IPS-NIHi11 (cell line): ENCODE data around the gene SLC16A11.
"Not testable (repeated sequence)": the region's sequence is repeated elsewhere in the genome, so short reads cannot be mapped to it uniquely, and the experiment has no call there.

Source experiments
- DNase-seq: peaks from one replicate; pipeline ENCODE4 v3.0.0; 2012; ENCODE audit warnings: mixed read lengths, low spot score

Gene SLC16A11, protein sequence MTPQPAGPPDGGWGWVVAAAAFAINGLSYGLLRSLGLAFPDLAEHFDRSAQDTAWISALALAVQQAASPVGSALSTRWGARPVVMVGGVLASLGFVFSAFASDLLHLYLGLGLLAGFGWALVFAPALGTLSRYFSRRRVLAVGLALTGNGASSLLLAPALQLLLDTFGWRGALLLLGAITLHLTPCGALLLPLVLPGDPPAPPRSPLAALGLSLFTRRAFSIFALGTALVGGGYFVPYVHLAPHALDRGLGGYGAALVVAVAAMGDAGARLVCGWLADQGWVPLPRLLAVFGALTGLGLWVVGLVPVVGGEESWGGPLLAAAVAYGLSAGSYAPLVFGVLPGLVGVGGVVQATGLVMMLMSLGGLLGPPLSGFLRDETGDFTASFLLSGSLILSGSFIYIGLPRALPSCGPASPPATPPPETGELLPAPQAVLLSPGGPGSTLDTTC

DNA sequence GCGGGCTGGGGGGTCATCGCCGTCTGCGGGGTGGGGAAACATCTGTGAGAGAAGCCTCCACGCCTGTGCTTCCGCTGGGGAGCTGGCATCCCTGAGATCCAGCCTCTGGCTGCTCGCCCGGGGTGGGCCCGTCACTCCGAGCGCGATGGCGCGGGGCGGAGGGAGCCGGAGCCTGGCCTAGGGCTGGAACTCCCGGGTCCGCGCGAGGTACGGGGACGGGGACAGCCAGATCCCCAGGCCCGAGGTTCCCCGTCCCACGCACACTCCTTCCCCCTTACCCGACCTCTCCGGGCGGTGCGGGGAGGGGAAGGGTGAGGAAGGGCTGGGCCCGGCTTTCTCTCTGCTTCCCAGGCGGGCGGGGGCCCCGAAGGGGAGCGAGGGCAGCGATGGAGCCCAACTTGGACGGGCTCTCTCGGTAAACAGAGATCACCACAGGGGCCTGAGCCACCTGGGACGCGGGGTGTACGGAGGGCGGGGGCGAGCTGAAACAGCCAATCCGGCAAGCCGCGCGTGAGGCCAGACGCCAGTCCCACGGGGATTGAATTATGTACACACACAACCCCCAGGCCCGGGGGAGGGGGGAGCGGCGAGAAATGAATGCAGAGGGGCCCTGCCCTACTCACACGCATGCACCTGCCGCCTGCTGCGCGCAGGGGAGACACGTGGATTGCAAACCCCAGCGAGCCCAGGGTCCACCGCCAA is at the start of gene SLC16A11:
Gene SLC16A11, minus strand, starts transcription at position 596 of the 702 bp plus-strand sequence. Its CDS starts 579 bp downstream, at position 17.
- peak; percentile 52 for DNase-seq

DNA sequence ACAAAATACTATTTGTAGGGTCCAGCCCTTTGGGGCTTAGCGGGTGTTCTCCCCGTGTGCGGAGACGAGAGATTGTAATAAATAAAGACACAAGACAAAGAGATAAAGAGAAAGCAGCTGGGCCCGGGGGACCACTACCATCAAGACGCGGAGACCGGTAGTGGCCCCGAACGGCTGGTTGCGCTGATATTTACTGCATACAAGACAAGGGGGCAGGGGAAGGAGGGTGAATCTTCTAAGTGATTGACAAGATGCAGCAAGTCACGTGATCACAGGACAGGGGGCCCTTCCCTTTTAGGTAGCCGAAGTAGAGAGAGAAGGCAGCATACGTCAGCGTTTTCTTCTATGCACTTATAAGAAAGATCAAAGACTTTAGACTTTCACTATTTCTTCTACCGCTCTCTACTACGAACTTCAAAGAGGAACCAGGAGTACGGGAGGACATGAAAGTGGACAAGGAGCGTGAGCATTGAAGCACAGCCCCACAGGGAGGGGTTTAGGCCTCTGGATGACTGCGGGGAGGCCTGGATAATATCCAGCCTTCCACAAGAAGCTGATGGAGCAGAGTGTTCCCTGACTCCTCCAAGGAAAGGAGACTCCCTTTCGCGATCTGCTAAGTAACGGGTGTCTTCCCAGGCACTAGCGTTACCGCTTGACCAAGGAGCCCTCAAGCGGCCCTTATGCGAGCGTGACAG is 47.6 kb upstream of the SLC16A11 start:
- not testable (repeated sequence) for DNase-seq

DNA sequence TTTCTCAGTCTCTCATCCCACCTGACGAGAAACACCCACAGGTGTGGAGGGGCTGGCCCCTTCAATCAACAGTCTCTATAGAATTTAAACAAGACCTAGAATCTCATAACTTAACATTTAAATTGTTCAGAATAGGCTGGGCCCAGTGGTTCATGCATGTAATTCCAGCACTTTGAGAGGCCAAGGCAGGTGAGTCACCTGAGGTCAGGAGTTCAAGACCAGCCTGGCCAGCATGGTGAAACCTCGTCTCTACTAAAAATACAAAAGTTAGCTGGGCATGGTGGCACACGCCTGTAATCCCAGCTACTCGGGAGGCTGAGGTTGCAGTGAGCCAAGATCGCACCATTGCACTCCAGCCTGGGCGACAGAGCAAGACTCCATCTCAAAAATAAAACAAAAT is 45.7 kb upstream of the SLC16A11 start:
- DNase-seq, result not testable (repeated sequence)

DNA sequence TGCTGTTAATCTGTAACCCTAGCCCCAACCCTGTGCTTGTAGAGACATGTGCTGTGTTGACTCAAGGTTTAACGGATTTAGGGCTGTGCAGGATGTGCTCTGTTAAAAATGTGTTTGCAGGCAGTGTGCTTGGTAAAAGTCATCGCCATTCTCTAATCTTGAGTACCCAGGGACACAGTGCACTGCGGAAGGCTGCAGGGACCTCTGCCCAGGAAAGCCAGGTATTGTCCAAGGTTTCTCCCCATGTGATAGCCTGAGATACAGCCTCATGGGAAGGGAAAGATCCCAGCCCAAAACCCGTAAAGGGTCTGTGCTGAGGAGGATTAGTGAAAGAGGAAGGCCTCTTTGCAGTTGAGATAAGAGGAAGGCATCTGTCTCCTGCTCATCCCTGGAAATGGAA is 44.5 kb upstream of the SLC16A11 start:
- DNase-seq, result not testable (repeated sequence)

DNA sequence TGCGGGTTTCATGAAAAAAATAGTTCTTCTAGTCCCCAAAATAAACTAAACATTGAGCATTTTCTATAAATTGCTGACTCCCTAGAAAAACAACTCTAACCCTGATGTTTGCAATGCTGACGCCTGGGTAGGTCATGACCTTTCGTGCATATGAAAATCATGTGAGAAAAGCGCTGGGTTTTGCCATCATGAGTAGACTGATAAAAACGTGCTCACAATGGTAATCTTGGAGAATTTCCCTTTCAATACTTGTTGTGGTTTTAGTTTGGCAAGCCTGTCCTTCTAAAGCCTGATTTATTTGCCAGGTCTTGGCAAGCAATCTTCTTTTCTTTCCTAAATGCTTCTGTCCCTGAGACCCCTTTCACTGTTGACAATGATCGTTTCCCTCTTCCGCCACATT is 40.2 kb upstream of the SLC16A11 start:
- no peak for DNase-seq

DNA sequence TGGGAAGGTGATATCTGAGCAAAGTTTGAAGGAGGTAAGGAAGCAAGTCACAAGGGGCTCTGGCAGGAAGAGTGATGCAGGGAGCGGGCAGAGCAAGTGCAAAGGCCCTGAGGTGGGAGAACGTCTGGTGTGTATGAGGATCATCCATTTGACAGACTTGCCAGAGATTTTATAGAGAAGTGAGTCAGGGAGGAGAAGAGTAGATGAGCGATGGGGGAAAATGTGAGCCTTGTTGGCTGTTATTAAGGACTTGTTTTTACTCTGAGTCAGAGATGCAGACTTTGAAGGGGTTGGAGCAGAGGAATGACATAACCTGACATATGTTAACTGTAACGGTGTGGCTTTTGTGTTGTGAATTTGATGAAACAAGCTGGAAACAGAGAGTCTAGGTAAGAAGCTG is 39.7 kb upstream of the SLC16A11 start:
- no peak for DNase-seq

DNA sequence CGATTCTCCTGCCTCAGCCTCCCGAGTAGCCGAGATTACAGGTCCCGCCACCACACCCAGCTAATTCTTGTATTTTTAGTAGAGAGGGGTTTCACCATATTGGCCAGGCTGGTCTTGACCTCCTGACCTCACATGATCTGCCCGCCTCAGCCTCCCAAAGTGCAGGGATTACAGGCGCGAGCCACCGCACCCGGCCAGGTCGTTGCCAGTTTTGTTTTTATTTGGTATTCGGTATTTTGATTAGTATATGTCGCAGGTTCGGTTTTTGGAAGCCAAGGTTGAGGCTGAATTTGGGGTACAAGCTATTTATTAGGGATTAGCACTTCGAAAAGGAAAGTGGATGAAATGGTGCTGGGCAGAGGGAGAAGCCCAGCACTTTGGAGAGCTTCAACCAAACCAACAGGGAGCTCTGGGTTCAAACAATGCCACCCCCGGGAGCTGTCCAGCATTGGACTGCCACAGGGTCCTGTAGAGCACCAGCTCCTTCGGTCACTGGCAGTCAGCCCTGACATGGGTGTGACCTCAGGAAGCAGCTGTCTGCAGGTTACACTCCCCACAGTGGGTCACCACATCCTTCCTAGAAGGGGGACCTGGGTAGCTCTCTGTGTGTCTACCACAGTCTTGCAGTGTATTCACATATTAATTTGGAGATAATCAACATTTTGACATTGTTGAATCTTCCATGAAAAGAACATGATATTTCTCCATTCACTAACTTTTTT is 37.6 kb upstream of the SLC16A11 start:
- peak; percentile 50 for DNase-seq

DNA sequence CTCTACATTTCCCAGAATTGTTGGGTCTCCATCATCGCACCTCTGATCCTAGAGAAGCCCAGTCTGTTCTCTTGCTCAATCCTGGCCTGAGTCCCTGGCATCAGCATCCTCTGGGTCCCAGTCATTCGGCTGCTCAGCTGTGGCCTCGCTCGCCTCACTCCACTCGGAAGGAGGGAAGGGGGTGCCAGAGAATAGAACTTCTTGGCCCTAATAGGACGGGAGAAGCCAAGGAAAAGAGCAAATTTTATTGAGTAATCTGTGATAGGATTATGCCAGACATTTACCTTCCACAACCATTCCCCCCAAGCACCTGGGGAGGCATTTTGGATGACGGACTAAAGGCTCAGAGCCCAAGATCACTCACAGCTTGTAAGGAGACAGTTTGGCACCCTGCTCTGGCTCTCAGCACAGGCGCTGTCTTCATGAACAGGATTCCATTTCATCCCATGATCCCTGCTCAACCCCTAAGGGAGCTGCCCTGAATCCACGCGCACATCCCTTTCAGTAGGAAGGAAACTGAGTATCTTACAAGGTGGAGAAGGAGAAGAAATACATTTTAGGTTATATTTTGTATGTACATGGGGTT is 36.7 kb upstream of the SLC16A11 start:
- no peak for DNase-seq

DNA sequence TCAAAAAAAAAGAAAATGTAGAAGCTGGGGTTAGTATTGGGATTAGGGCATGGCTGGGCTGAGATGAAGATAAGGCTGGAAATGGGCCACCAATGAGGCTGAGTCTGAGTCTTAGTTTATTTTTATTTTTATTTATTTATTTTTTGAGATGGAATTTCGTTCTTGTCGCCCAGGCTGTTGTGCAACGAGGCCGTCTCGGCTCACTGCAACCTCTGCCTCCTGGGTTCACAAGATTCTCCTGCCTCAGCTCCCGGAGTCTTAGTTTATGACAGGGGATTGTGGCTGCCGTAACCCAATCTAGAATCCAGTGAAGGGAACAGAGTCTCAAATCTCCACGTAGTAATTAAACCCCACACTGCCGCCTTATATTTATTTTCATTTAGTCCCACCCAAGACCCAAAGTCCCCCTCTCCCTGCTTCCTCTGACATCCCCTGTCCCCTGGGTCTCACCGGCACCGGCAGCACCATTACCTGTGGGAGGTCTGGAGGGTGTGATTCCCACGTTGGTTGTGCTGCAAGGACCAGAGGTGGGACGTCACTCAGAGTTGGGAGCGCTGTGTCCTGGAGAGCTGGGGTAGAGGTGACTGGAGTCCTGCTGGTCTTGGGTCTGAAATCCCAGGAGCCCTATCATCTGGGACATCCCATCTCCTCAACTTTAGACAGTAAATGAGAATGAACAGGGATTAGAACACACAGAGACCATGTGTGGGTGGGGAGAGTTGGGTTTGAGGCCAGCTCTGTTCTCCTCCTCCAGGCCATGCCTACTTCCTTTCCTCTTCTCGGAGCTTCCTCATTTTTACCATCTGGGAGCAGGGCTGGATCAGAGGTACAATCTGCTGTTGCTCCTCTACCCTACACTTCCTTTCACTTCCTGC is 35.9 kb upstream of the SLC16A11 start, which contains the start of gene CLEC10A:
Gene CLEC10A, minus strand, starts transcription at position 671 of the 875 bp plus-strand sequence. CDS start 1,439 bp downstream, outside the sequence.
- no peak for DNase-seq

DNA sequence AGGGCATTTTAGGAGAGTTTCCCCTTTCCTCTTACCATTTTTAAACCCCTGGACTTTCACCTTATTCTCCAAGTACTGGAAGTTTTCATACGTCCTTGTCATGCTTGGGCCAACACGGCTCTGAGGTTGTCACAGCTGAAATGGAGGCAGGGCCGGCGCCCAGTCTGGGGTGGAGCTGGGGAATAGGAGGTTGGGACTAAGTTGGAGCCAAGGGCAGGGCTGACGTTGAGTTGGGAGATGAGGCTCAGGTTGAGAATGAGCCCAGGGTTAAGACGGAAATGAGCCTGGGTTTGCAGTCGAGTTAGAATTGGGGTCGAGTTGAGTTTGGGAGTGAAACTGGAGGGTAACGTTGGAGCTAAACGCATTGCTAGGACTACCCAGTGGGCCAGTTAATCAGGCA is 34.8 kb upstream of the SLC16A11 start:
- no peak for DNase-seq

DNA sequence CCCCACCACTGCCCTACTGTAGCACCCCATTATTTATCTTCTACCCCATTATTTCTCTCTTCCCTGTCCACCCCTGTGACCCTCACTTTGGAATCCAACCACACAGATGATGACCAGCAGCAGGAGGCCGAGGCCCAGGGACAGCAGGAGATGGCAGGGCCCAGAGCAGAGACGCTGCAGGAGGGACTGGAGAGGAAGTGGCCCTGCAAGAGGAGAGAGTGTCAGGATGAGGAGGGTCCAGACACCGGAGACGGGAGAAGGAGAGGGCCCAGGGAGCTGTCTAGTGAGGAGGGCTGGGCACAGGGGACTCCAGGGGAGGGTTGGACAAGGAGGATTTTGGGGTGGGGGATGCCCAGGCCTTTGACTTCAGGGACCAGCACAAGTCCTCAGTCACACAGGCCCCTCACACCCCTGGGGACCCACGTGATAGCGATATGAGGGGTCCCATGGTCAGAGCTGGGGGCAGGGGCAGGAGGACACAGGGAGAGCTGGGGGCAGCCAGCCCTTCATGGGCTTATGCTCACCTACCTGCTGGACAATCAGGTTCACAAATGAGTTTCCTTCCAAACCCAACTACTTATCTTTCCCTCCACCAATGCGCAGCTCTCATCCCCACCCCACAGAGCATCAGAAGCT is 34.1 kb upstream of the SLC16A11 start:
- no peak for DNase-seq

DNA sequence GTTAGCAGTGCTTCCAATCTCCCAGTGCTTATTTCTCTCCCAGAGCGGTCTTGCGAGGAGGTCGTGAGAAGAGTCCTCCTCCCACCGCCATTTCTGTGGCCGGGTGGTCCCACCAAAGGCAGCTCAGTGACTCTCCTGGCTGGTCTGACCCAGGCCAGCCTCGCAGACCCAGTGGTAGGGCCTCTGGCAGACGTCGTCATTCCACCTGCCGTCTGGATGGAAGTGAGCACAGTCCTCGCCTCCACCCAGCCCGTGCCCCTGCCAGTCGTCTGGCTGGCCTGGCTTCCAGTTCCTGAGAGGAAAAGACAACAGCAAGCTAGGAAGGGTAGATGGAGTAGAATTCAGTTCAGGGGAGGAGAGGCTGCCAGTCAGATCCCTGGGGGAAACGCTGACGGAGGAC is 31.0 kb upstream of the SLC16A11 start:
- DNase-seq, result no peak

DNA sequence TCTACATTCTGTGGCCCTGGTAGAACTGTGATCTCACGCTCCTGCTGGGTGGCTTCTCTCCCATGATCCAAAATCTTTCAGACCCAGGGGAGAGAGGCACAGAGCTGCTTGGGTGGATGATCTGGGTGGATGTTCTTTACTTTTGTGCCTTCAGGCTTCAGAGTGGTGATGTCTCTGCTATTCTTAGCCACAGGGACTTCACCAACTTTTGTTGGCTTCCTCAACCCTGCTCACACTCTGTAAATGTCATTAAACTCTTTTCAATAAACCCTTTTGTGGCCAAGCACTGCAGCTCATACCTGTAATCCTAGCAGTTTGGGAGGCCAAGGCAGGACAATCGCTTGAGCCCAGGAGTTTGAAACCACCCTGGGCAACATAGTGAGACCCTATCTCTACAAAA is 28.5 kb upstream of the SLC16A11 start:
- DNase-seq, result no peak

DNA sequence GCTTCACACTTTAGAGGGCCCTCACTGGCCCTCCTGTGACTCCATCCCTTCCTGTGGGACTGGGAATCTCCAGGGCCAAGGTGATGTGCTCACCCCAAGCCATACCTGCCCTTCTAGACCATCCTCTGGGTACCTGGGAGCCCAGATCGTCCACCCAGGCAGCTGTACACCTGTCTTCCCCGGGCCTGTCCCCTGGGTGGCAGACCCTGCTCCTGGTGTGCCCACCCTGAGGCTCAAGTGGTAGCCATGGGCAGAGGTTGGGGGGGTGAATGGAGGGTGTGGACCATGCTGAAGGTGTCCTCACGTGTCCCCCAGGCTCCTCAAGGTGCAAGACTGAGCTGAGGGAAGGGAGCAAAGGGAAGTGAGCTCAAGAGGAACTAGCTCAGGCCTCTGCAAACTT is 26.8 kb upstream of the SLC16A11 start:
- DNase-seq, result no peak

DNA sequence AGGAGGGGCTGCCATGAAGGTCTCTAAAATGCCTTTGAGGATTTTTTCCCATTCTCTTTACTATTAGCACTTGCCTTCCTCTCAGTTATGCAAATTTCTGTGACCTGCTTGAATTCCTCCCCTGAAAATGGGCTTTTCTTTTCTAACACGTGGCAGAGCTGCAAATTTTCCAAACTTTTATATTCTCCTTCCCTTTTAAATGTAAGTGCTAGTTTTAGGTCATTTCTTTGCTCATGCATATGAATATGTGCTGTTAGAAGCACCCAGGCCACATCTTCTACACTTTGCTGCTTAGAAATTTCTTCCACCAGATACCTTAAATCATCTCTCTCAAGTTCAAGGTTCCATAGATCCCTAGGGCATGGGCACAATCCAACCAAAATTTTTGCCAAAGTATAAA is 24.4 kb upstream of the SLC16A11 start:
- DNase-seq, result no peak

DNA sequence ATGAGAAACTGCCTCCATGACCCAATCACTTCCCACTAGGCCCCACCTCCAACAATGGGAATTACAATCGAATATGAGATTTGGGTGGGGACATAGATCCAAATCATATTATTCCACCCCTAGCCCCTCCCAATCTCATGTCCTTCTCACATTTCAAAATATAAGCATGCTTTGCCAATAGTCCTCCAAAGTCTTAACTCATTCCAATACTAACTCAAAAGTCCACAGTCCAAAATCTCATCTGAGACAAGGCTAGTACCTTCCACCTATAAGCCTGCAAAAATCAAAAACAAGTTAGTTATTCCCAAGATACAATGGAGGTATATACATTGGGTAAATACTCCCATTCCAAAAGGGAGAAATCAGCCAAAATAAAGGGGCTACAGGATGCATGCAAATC is 23.3 kb upstream of the SLC16A11 start:
- DNase-seq, result no peak

DNA sequence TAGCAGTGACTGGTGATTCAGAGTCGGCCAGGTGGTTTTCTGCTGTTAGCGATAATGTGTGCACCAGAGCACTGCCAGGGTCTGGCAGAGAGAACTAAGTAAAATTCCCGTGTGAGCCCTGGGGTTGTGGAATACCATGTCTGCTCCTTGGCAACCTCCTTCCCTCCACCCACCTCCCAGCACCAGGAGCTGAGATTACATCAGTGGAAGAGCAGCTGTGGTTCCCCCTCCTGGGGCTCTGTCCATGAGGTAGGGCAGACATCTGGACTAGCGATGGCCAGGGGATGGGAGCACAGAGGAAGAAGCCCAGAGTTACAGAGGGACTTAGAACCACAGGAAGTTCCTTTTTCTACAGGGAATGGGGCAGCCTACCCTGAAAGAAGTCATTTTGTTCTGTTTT is 20.4 kb upstream of the SLC16A11 start:
- DNase-seq, result no peak

DNA sequence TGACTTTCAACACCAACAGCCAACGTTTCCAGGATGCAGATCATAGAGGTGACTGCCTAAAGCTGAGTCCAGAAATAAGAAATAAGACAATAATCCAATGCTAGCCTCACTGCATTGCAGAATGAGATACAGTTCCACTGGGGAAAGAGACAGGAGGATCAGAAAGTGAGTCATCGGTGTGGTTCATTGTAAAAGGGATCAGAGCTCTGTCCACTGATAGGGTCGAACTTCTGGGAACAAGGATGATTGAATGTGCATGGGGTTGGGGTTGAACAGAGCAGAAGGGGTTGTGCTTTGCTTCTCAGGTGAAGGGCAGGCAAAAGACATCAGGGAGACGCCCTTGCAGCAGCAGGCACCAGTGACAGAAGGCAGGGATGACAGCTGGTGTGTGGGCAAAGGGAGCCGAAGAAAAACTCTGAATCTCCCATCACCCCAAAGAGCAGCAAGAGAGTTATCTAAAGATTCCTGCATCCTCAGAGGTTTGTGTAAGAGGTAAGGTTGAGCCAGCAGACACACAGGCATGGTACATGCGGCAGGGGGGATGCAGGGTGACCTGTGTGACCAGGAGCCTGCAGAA is 19.7 kb upstream of the SLC16A11 start:
- no peak for DNase-seq

DNA sequence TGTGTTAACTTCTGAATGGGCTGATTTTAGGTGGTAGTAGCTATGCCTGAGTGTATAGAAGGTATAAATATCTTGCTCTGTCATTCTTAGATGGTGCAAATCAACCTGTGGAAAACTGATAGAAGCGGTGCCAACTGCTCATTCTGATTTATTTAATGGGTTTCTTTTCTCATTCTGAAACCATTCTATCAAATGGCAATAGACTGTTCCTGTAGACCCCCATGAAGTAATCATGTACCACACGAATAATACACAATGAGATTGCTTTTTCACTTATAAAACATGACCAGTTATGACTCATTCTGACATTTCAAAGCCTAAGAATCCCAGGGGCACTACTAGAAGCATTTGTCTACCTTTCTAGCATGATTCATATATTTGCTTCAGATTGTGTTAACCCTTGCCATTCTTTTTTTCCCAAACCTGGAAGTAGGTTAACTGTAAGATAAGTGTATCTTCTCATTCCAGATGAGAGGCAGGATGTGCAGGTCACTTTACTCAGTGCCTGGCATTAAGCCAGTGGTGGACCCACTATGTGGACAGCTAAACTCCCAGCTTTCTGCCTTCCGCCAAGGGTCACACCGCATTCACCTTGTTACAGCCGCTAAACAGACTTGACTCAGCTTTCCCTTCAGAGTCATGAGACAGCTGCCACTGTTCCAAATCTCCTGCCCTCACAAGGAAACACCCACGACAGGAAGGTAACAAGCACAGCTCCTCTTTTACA is 16.4 kb upstream of the SLC16A11 start:
- DNase-seq, result no peak
